ENCODE results near the gene GFRA1.

GFRA1 gene
- total RNA-seq = 0 reads per million in 4 donors

- no peak for DNase-seq
These were observed at the start of gene GFRA1 for GRCh38 chr10:116272440-116273283. GFRA1 (minus strand) TSS chr10:116273206; CDS start chr10:116272029, 1,177 bp downstream.

DNA sequence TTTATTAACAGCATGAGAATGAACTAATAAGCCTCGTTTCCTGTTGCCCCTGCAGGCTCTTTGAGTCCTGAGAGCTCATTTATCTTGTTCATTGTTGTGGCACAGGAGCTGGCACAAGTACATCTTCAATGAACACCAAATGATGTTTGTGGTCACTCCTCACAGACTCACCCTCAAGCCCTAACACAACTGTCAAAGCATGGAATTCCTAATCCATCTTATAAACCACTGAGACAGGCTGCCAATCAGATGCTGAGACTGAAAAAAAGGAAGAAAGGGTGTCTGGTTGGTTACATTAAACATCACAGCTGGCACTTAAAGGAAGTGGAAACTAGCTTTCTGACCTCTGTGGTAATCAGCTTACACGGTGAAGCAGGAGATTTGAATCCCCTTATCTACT lies 43.5 kb upstream of the GFRA1 start:
- no peak for DNase-seq

- DNase-seq = no peak
These were observed 39.5 kb upstream of the GFRA1 start for GRCh38 chr10:116312548-116312947.

DNA sequence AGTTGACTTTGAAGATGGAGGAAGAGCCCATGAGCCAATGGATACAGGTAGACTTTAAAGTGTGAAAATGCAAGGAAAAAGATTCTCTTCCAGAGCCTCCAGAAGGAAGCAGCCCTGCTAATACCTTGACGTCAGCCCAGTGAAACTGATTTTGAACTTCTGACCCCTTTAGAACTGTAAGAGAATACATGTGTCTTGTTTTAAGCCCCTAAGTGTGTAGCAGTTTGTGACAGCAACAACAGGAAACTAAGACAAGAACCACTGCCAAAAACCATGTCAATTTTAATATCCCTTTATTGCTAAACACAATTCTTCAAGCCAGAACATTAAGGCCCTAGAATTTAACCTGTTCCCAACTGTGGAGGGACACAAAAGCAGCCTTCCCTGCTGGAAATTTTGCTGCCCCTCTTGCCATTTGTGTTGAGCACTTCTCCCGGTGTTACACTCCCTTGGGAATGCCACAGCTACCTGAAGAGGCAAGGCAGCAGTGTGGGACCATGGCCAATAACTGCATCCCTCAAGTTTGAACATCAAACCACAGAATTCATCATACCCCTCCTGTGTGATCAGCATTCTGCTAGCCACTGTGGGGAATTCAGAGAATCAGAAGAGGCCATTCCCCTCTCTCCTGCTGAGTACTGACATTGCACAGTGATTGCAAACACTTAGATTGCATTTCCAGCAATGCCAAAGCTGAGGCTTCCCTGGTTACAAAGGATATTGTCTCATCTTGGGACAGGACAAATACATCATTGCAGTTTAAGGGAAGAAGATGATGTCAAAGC lies 38.9 kb upstream of the GFRA1 start:
- DNase-seq = no peak

DNA sequence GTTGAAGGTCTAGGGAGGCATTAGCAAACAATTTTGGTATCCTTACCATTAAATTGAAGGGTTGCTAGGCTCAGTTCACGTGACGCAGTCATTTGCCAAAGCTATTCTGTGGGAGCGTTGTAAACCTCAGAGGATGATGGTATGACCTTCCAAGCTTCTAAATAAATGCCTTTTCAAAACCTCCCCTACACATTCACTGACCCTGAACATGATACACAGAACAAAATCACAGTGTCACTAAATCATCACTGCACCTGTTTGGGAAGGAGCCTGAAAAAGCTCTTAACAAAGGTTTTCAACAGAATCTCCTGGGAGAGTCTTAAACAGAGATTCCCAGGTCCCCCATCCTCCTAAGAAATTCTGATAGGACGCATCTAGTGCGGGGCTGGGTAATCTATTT lies 38.0 kb upstream of the GFRA1 start:
- DNase-seq = no peak

DNA sequence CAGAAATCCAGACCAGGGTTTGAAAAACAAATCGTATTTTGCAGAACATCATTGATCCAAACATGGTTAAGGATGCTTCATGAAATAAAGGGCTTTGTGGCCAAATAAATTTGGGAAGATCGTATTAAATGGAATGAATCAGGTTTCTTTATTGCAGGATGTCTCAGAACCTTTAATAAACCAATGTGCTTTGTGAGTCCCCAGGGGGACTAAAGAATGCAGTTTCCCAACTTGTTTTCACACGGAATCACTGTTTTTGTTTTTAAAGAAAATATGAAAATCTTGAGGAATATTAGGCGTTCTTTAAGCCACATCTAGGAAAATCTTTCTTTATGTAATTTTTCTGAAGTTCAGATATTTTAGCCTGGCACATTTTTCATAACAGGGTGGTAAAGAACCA lies 34.4 kb upstream of the GFRA1 start:
- no peak for DNase-seq

- DNase-seq = no peak
These were observed 33.8 kb upstream of the GFRA1 start for GRCh38 chr10:116306847-116307246.

- no peak for DNase-seq
These were observed 31.9 kb upstream of the GFRA1 start for GRCh38 chr10:116304923-116305322.

DNA sequence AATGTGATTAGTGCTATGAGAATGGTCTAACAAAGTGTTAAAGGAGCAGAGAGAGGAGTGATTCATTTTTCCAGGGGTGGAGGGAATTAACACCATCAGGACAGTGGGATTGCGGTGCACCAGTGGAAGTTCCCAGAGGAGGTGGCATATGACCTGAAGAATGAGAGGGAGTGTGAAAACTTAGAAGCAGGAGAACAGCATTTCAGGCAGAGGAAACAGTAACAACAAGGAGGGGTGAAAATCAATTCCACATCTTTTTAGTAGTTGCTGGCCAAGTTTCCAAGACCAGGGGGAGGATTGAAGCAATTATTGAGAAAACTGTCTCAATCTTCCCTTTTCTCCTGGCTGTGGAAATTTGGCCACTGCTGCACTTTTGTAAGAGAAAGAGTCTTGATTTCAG lies 27.5 kb upstream of the GFRA1 start:
- DNase-seq = no peak

DNA sequence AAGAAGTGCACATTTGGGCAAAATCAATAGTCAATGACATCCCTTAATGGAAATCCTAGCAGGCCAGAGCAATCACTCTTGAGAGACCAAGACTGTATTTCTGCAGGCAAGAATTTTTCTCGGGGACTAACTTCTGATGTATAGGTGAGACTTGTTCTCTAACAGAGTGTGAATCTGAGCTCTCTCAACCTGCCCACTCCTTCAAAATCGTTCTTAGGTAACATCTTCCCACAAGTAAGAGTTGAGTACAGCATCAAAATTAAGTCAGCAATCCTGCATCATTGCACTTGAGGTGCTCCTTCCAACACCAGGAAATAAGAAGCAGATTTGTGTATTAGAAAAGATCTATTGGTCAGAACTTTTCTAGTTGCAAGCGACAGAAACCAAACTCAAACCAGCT lies 25.6 kb upstream of the GFRA1 start:
- no peak for DNase-seq

DNA sequence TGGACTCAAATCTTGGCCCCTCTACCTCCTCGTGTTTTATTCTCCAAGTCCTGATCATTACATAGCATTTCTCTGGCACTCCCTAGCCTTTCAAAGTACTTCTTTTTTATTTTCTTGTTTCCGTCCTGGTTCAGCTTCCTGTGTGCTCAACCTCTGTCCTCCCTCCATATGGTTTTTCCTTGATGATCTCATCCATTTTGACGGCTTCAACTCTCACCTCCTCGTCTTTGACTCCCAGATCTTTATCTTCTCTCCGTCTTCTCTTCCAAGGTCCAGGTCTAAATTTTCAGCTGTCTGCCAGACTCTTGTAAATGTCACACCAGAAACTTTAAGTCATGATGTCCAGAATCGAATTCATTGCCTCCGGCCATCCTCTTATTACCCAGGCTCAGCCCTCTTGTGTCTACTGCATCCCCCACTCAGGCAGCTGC lies 23.3 kb upstream of the GFRA1 start:
- DNase-seq = no peak

GRCh38 chr10:116292493-116292892 lies 19.5 kb upstream of the GFRA1 start:
- no peak for DNase-seq

DNA sequence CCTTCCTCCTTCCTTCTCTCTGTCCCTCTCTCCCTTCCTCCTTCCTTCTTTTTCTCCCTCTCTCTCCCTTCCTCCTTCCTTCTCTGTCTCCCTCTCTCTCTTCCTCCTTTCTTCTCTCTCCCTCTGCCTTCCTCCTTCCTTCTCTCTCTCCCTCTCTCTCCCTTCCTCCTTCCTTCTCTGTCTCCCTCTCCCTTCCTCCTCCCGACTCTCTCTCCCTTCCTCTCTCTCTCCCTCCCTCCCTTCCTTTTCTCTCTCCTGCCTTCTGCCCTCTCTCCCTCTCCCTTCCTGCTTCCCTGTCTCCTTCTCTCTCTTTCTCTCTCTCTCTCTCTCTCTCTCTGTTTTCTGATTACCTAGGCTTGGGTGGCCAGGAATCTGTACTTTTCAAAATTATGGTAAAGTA lies 16.6 kb upstream of the GFRA1 start:
- no peak for DNase-seq

GRCh38 chr10:116287906-116288501 lies 15.0 kb upstream of the GFRA1 start:
- peak in 1 of 5 donors; percentile 4 for DNase-seq

DNA sequence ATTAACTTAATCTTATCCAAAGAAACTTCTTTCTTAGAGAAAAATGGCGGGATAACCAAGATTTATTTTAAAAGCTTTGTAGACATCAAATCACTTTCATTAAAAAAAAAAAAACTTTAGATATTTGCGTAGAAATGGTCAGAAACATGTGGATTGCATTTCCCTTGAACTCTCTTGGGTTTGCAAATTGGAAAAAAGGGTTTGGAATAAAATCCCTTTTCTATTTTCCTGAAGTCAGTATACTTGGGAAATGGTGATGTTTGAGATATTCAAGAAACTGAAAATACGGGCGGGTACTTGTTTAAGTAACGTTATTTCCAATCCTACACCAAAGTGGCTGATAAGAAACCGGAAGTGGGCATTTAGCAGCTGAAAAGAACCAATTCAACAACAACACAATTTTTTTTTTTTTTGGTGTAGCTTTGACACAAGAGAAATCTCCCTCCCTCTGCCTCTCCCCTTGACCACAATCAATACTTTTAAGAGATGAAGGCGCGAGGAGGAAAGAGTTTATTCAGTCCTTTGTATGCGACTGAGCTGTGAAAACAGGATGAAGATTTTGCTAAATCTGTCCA lies 13.7 kb upstream of the GFRA1 start:
- no peak for DNase-seq

- no peak for DNase-seq
These were observed 8.8 kb upstream of the GFRA1 start for GRCh38 chr10:116281775-116282174.

GRCh38 chr10:116278846-116279245 lies 5.8 kb upstream of the GFRA1 start:
- DNase-seq = no peak

DNA sequence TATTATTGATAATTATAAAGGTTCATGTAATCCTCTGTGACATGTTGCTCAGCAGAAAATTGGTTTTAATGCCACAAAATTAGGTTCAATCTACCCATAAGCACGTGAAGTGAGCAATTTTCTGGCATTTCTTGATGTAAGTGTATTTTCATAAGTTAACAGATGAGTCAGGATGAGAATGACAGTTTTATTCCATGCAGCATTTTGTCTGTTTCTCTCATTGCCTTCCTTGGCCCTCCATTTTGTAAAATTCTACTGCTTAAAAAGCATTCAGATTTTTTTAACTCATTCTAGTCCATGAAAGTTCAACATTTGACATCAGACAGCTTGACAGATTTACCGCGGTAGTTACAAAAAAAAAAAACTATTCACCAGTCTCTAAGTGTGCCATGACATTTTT lies 4.0 kb upstream of the GFRA1 start:
- DNase-seq = no peak

- no peak for DNase-seq
These were observed 1.3 kb upstream of the GFRA1 start for GRCh38 chr10:116274064-116274904.

- DNase-seq = no peak
These were observed 1.2 kb downstream of the GFRA1 start for GRCh38 chr10:116271593-116272439.
